Endothelial cell of umbilical vein (primary cell): ENCODE results near the gene SLC25A29. TPM values are rescaled to one million over a fixed set of nuclear protein-coding genes. Genes with fewer than 3 reads are reported as not detected.

Source experiments
- BruUV-seq: library from RNA; stranded (reverse); fragments of 400-500 nt; replicated peaks from 2 replicates; lab custom pipeline; 2021; lab: Mats Ljungman, UMichigan
- CTCF ChIA-PET: fragments of 300-600, 350-600 bp; sonication (Branson Sonifier 250); formaldehyde crosslinking; loops from one replicate; lab custom pipeline; 2021; ENCODE audit warnings: antibody characterized with exemption, inconsistent platforms; lab: Charles Lee
- POLR2A ChIA-PET: fragments of 300-600, 350-600 bp; sonication (Branson Sonifier 250); formaldehyde crosslinking; loops from one replicate; lab custom pipeline; 2021; ENCODE audit warnings: antibody characterized with exemption, inconsistent platforms; lab: Charles Lee
- DNase-seq: peaks from one replicate; pipeline ENCODE4 v3.0.0-alpha.2; 2011; ENCODE audit warnings: low read depth, low spot score
- FAIRE-seq: peaks from 2 replicates; lab custom pipeline; 2011; peaks lifted over from hg19 to GRCh38; lab: Jason Lieb, UNC
- H2AFZ ChIP-seq: 2 replicates; pipeline ENCODE4 v1.6.0; 2012; ENCODE audit warnings: low read depth, low read length, control low read depth, inconsistent platforms
- H3K27ac ChIP-seq: 2 replicates; pipeline ENCODE4 v1.5.1; 2011; ENCODE audit warnings: low read depth, mild to moderate bottlenecking, control low read depth, low read length, moderate library complexity; ENCODE audit not compliant: insufficient read depth
- H3K27me3 ChIP-seq, 2 experiments: 2 replicates each; pipeline versions ENCODE4 v1.6.0 to v1.6.1; 2011; ENCODE audit warnings: low read length in 2 of 2, mixed read lengths in 1 of 2; ENCODE audit not compliant: control insufficient read depth in 2 of 2, insufficient read depth in 2 of 2
- H3K36me3 ChIP-seq, 2 experiments: 2 replicates in 1 of 2; 3 replicates in 1 of 2; pipeline ENCODE4 v1.5.1; 2011; ENCODE audit warnings: low read length in 2 of 2, mild to moderate bottlenecking in 1 of 2, moderate library complexity in 1 of 2; ENCODE audit not compliant: control insufficient read depth in 2 of 2, insufficient read depth in 2 of 2; ENCODE audit errors: extremely low read depth in 1 of 2
- H3K4me1 ChIP-seq: 3 replicates; pipeline ENCODE4 v1.5.1; 2011; ENCODE audit warnings: mild to moderate bottlenecking, low read length; ENCODE audit not compliant: control insufficient read depth, insufficient read depth; ENCODE audit errors: extremely low read depth
- H3K4me2 ChIP-seq: 2 replicates; pipeline ENCODE4 v1.6.1; 2011; ENCODE audit warnings: low read length, control low read depth, mixed read lengths; ENCODE audit not compliant: insufficient read depth
- H3K4me3 ChIP-seq, 3 experiments: fragments of 200-600 bp in 1 of 3; sonication (generic), shearing (Covaris generic) in 1 of 3; replicated peaks in 1 of 3; 2 replicates each; pipeline ENCODE4 v1.5.1; 2011 to 2016; ENCODE audit warnings: control low read depth in 3 of 3, low read length in 3 of 3, mild to moderate bottlenecking in 2 of 3, inconsistent platforms in 1 of 3, low read depth in 1 of 3, moderate library complexity in 1 of 3; ENCODE audit not compliant: insufficient read depth in 1 of 3
- H3K79me2 ChIP-seq: 2 replicates; pipeline ENCODE4 v1.6.0; 2012; ENCODE audit warnings: low read length, inconsistent platforms; ENCODE audit not compliant: control insufficient read depth, insufficient read depth
- H3K9ac ChIP-seq: replicated peaks from 2 replicates; pipeline ENCODE3; 2011; ENCODE audit warnings: low read length, control low read depth; ENCODE audit not compliant: insufficient read depth; ENCODE audit errors: extremely low read depth
- H3K9me1 ChIP-seq: replicated peaks from 3 replicates; pipeline ENCODE4 v1.6.0; 2011; ENCODE audit warnings: mild to moderate bottlenecking, low read length; ENCODE audit not compliant: control insufficient read depth, insufficient read depth; ENCODE audit errors: extremely low read depth
- H3K9me3 ChIP-seq: replicated peaks from 2 replicates; pipeline ENCODE4 v1.5.1; 2012; ENCODE audit warnings: low read length, inconsistent platforms; ENCODE audit not compliant: control insufficient read depth, insufficient read depth
- H4K20me1 ChIP-seq: replicated peaks from 2 replicates; pipeline ENCODE3; 2011; ENCODE audit warnings: mild to moderate bottlenecking, low read length; ENCODE audit not compliant: control insufficient read depth, insufficient read depth; ENCODE audit errors: extremely low read depth
- CTCF ChIP-seq, 2 donors: IDR thresholded peaks; 1 replicate in 1 of 2; 2 replicates in 1 of 2; pipeline ENCODE4 v1.5.1; 2011; ENCODE audit warnings: low read length in 2 of 2, mild to moderate bottlenecking in 2 of 2, moderate library complexity in 2 of 2, control low read depth in 1 of 2, inconsistent platforms in 1 of 2, low read depth in 1 of 2; ENCODE audit not compliant: insufficient read depth in 1 of 2; ENCODE audit errors: extremely low read depth in 1 of 2
- FOS ChIP-seq: IDR thresholded peaks from 2 replicates; pipeline ENCODE4 v1.6.1; 2011; ENCODE audit warnings: mild to moderate bottlenecking, low read length, moderate library complexity, borderline replicate concordance; ENCODE audit not compliant: insufficient read depth
- GATA2 ChIP-seq: IDR thresholded peaks from 2 replicates; pipeline ENCODE4 v1.7.0; 2011; ENCODE audit warnings: low read depth, mild to moderate bottlenecking, moderate library complexity, mixed read lengths, low read length; ENCODE audit not compliant: insufficient read length, insufficient read depth
- JUN ChIP-seq: IDR thresholded peaks from 2 replicates; pipeline ENCODE4 v1.6.1; 2011; ENCODE audit warnings: borderline replicate concordance, low read depth; ENCODE audit not compliant: insufficient read length, insufficient read depth
- POLR2A ChIP-seq: IDR thresholded peaks from 2 replicates; pipeline ENCODE4 v1.6.1; 2012; ENCODE audit warnings: low read depth, mild to moderate bottlenecking, control low read depth, low read length
- POLR2AphosphoS5 ChIP-seq: IDR thresholded peaks from 2 replicates; pipeline ENCODE4 v1.6.1; 2012; ENCODE audit warnings: low read depth, mild to moderate bottlenecking, control low read depth, low read length, moderate library complexity; ENCODE audit not compliant: insufficient read depth
- dilution Hi-C: fragments of 300-500 bp; cut with MboI; formaldehyde crosslinking; loops from one replicate; pipeline ENCODE4 v1.15.0; 2019; ENCODE audit warnings: low sequenced_read_pairs; ENCODE audit not compliant: extremely low pct_ligation_motif_present
- intact Hi-C: fragments of 100-400 bp; cut with micrococcal nuclease; formaldehyde crosslinking; loops from one replicate; pipeline ENCODE4 v1.10.0; 2022
- polyA plus RNA-seq, 4 experiments: library from polyadenylated mRNA; depleted of rRNA in 3 of 4; stranded (reverse) in 3 of 4; unstranded in 1 of 4; fragments of >200 nt; gene quantifications; 2 replicates each; pipeline versions ENCODE4 v1.2.1 to v1.2.3, GENCODE V29; 2011 to 2012; ENCODE audit warnings: missing spikeins in 1 of 4
- total RNA-seq: library from RNA; stranded (reverse); gene quantifications from 2 replicates; pipeline ENCODE4 v1.2.3, GENCODE V29; 2021
- TF ChIP-seq, protein P1 (sequence below): IDR thresholded peaks from 2 replicates; pipeline ENCODE4 v1.6.1; 2011; ENCODE audit not compliant: insufficient read depth, insufficient read length

SLC25A29 gene
- total and polyA plus RNA-seq, 2 donors (not counting 3 experiments of a cell fraction or from before 2014, with no cell fraction given), result 132 to 154 TPM

GRCh38 chr14:100327128-100327527 is 20.9 kb upstream of the SLC25A29 start:
- Histone ChIP-seq H3K36me3 (no peaks in the 10 kb centered on the region), H3K9ac (no peak overlapping the region), H3K79me2 (no peaks in the 10 kb centered on the region), H3K9me1 (no peaks in the 10 kb centered on the region), H3K4me1 (no peaks in the 10 kb centered on the region), H3K27ac (no peak overlapping the region), H3K9me3 (no peaks in the 10 kb centered on the region), H3K4me3 (no peak overlapping the region), H4K20me1 (no peaks in the 10 kb centered on the region), H3K4me2 (no peak overlapping the region), H3K27me3 (no peaks in the 10 kb centered on the region), H2AFZ (no peak overlapping the region)
- ChIA-PET POLR2A (no interaction called here), CTCF (interaction anchor here (1.0 kb wide), 1 partner anchor 57 kb away, joined by 3 read pairs; no protein-coding TSS in a partner anchor)
- no TSS peak for BruUV-seq
- DNase-seq, result no peak
- dilution Hi-C loops, result no loop called here
- intact Hi-C loops, result no loop called here
- no peak for TF ChIP-seq JUN
- TF ChIP-seq, protein P1, sequence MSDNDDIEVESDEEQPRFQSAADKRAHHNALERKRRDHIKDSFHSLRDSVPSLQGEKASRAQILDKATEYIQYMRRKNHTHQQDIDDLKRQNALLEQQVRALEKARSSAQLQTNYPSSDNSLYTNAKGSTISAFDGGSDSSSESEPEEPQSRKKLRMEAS, result no peak
- TF ChIP-seq POLR2AphosphoS5, result no peak
- TF ChIP-seq GATA2, result no peak
- FAIRE-seq, result no peak

- H3K27me3 ChIP-seq, result no peaks in the 10 kb centered on the region
Observed at GRCh38 chr14:100325958-100326357, 19.7 kb upstream of the SLC25A29 start.

More at GRCh38 chr14:100325958-100326357, 19.7 kb upstream of the SLC25A29 start:
- dilution Hi-C loops, result no loop called here
- Histone ChIP-seq H3K9me3 (no peaks in the 10 kb centered on the region), H3K27ac (no peak overlapping the region), H3K36me3 (no peaks in the 10 kb centered on the region), H3K79me2 (no peaks in the 10 kb centered on the region), H3K9me1 (no peaks in the 10 kb centered on the region), H4K20me1 (no peaks in the 10 kb centered on the region), H3K9ac (no peak overlapping the region), H2AFZ (no peak overlapping the region), H3K4me3 (no peak overlapping the region), H3K4me2 (no peak overlapping the region), H3K4me1 (no peaks in the 10 kb centered on the region)
- intact Hi-C loops, result no loop called here
- TF ChIP-seq CTCF (IDR thresholded peaks at IDR 0.05; ENCODE audit: extremely low read depth in 1 of 2, insufficient read depth in 1 of 2, low read depth in 1 of 2, low read length in 2 of 2), result no peak
- no peak for TF ChIP-seq POLR2A
- TF ChIP-seq FOS, result no peak
- TF ChIP-seq, protein P1, result no peak
- ChIA-PET POLR2A (no interaction called here), CTCF (no interaction called here)
- DNase-seq (no peak), FAIRE-seq (no peak)
- no TSS peak for BruUV-seq
